DND-41 (cell line): ENCODE data around the gene FLRT1.

Experiments
- ATAC-seq: fragments of 200-7000 bp; cut with Tn5 transposase; 3 replicates; pipeline ENCODE4 v1.9.1; 2021; ENCODE audit warnings: low read depth; ENCODE audit not compliant: insufficient read depth
- DNase-seq: peaks from one replicate; pipeline ENCODE4 v3.0.0-alpha.2; 2020
- H2AFZ ChIP-seq: 2 replicates; pipeline ENCODE4 v1.6.0; 2012; ENCODE audit warnings: low read depth, low read length
- H3K27ac ChIP-seq: 2 replicates; pipeline ENCODE4 v1.5.1; 2012; ENCODE audit warnings: low read length, inconsistent platforms
- H3K27me3 ChIP-seq: fragments of 200-600 bp; sonication (generic); 2 replicates; pipeline ENCODE4 v1.6.0; 2012; ENCODE audit warnings: low read length, mild to moderate bottlenecking, inconsistent platforms; ENCODE audit not compliant: insufficient read depth, poor library complexity
- H3K36me3 ChIP-seq: 2 replicates; pipeline ENCODE4 v1.5.1; 2012; ENCODE audit warnings: low read length, inconsistent platforms; ENCODE audit not compliant: insufficient read depth
- H3K4me1 ChIP-seq: 2 replicates; pipeline ENCODE4 v1.5.1; 2012; ENCODE audit warnings: mild to moderate bottlenecking, low read length; ENCODE audit not compliant: insufficient read depth
- H3K4me2 ChIP-seq: 2 replicates; pipeline ENCODE4 v1.6.0; 2012; ENCODE audit warnings: mild to moderate bottlenecking, moderate library complexity, low read length, inconsistent platforms; ENCODE audit not compliant: insufficient read depth
- H3K4me3 ChIP-seq, 2 experiments: fragments of 200-600 bp in 1 of 2; shearing (Covaris generic) in 1 of 2; 2 replicates each; pipeline ENCODE4 v1.5.1; 2012 to 2016; ENCODE audit warnings: inconsistent platforms in 2 of 2, low read length in 2 of 2, mild to moderate bottlenecking in 2 of 2, low read depth in 1 of 2, moderate library complexity in 1 of 2
- H3K79me2 ChIP-seq: 2 replicates; pipeline ENCODE4 v1.6.0; 2012; ENCODE audit warnings: low read length, inconsistent platforms; ENCODE audit not compliant: insufficient read depth
- H3K9ac ChIP-seq: 2 replicates; pipeline ENCODE4 v1.6.0; 2012; ENCODE audit warnings: low read depth, mild to moderate bottlenecking, inconsistent platforms, low read length, moderate library complexity
- H3K9me3 ChIP-seq: 2 replicates; pipeline ENCODE4 v1.5.1; 2012; ENCODE audit warnings: low read length, moderate library complexity, mild to moderate bottlenecking, inconsistent platforms; ENCODE audit not compliant: insufficient read depth, severe bottlenecking
- H4K20me1 ChIP-seq: 2 replicates; pipeline ENCODE4 v1.6.0; 2012; ENCODE audit warnings: low read length; ENCODE audit not compliant: insufficient read depth
- CTCF ChIP-seq: IDR thresholded peaks from 2 replicates; pipeline ENCODE4 v1.5.1; 2012; ENCODE audit warnings: borderline replicate concordance, low read length, moderate library complexity, mild to moderate bottlenecking; ENCODE audit not compliant: poor library complexity, severe bottlenecking; ENCODE audit errors: extremely low read depth
- EZH2 ChIP-seq: IDR thresholded peaks from 3 replicates; pipeline ENCODE4 v1.6.1; 2012; ENCODE audit warnings: borderline replicate concordance, low read depth, mild to moderate bottlenecking, moderate library complexity, low read length, inconsistent platforms; ENCODE audit not compliant: severe bottlenecking

Gene FLRT1

GRCh38 chr11:64056861-64057260 is 21.1 kb downstream of the FLRT1 start:
- Histone ChIP-seq H4K20me1 (peaks cover 34% of the 10 kb centered on the region), H3K4me1 (no peaks in the 10 kb centered on the region), H3K4me2 (no peak overlapping the region), H3K9me3 (no peaks in the 10 kb centered on the region), H3K36me3 (no peaks in the 10 kb centered on the region), H3K27ac (no peak overlapping the region), H2AFZ (no peak overlapping the region), H3K9ac (no peak overlapping the region), H3K4me3 (no peak overlapping the region), H3K27me3 (no peaks in the 10 kb centered on the region), H3K79me2 (no peaks in the 10 kb centered on the region)
- ATAC-seq (no peak), DNase-seq (no peak)
- TF ChIP-seq EZH2 (no peak), CTCF (no peak)

GRCh38 chr11:64057890-64058289 is 22.2 kb downstream of the FLRT1 start:
- no peak overlapping the region for H2AFZ ChIP-seq
- H3K4me3 ChIP-seq = no peak overlapping the region
- H4K20me1 ChIP-seq = peaks cover 41% of the 10 kb centered on the region
- H3K79me2 ChIP-seq = no peaks in the 10 kb centered on the region
- ATAC-seq (no peak), DNase-seq (no peak)
- no peak overlapping the region for H3K4me2 ChIP-seq
- H3K4me1 ChIP-seq = no peaks in the 10 kb centered on the region
- no peaks in the 10 kb centered on the region for H3K36me3 ChIP-seq
- H3K9me3 ChIP-seq = no peaks in the 10 kb centered on the region
- no peaks in the 10 kb centered on the region for H3K27me3 ChIP-seq
- no peak overlapping the region for H3K9ac ChIP-seq
- no peak for TF ChIP-seq EZH2
- TF ChIP-seq CTCF = no peak
- H3K27ac ChIP-seq = no peak overlapping the region

DNA sequence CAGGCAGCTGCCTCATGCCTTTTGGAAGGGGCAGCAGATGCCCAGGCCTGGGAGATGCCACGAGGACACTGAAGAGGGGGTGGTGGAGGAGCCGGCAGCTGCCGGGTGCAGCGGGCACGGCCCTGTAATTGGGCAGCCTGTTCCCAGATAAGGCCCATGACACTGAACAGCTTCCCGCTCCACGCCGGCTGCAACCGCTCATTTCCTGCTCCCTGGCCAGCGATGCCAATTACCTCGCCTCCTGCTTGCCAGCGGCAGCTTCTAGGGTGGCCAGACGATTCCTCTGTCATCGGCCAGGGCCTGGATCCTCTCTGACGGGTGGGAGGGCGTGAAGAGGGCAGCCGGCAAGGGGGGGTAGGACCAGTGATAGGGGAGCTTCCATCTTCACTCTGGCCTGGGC is 22.8 kb downstream of the FLRT1 start:
- no peak overlapping the region for H2AFZ ChIP-seq
- no peaks in the 10 kb centered on the region for H3K27me3 ChIP-seq
- no peak for DNase-seq
- H3K27ac ChIP-seq = no peak overlapping the region
- no peaks in the 10 kb centered on the region for H3K9me3 ChIP-seq
- ATAC-seq = no peak
- H3K4me1 ChIP-seq = no peaks in the 10 kb centered on the region
- H4K20me1 ChIP-seq = peaks cover 42% of the 10 kb centered on the region
- no peak overlapping the region for H3K4me2 ChIP-seq
- no peak overlapping the region for H3K4me3 ChIP-seq
- no peak for TF ChIP-seq EZH2
- no peak for TF ChIP-seq CTCF
- no peaks in the 10 kb centered on the region for H3K36me3 ChIP-seq
- H3K9ac ChIP-seq = no peak overlapping the region
- no peaks in the 10 kb centered on the region for H3K79me2 ChIP-seq
